ENCODE results near the gene CDK1.

- TF ChIP-seq, protein P1, sequence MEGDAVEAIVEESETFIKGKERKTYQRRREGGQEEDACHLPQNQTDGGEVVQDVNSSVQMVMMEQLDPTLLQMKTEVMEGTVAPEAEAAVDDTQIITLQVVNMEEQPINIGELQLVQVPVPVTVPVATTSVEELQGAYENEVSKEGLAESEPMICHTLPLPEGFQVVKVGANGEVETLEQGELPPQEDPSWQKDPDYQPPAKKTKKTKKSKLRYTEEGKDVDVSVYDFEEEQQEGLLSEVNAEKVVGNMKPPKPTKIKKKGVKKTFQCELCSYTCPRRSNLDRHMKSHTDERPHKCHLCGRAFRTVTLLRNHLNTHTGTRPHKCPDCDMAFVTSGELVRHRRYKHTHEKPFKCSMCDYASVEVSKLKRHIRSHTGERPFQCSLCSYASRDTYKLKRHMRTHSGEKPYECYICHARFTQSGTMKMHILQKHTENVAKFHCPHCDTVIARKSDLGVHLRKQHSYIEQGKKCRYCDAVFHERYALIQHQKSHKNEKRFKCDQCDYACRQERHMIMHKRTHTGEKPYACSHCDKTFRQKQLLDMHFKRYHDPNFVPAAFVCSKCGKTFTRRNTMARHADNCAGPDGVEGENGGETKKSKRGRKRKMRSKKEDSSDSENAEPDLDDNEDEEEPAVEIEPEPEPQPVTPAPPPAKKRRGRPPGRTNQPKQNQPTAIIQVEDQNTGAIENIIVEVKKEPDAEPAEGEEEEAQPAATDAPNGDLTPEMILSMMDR (conservative IDR thresholded peaks at IDR 0.05), result no peak
- no peak for TF ChIP-seq EZH2 (IDR thresholded peaks at IDR 0.05; ENCODE audit: low read depth)
Observed at GRCh38 chr10:60757420-60757895, 20.8 kb upstream of the CDK1 start.
